H1 (cell line): Measurements from ENCODE around the gene TBC1D22B. TPM values are rescaled to one million over a fixed set of nuclear protein-coding genes. Genes with fewer than 3 reads are reported as not detected.

Experiments used
- CTCF ChIA-PET: fragments of 300-600 bp; sonication (Branson Sonifier 250); formaldehyde crosslinking; loops from one replicate; lab custom pipeline; 2021; ENCODE audit not compliant: partially characterized antibody; lab: Charles Lee
- POLR2A ChIA-PET: fragments of 300-600 bp; sonication (Branson Sonifier 250); formaldehyde crosslinking; loops from one replicate; lab custom pipeline; 2021; ENCODE audit warnings: inconsistent platforms; ENCODE audit not compliant: partially characterized antibody; lab: Charles Lee
- DNase-seq, 2 experiments: peaks; one replicate each; pipeline versions ENCODE4 v3.0.0 to v3.0.0-alpha.2; 2010 to 2022; ENCODE audit warnings: low spot score in 2 of 2, low read depth in 1 of 2, mixed read lengths in 1 of 2
- FAIRE-seq: peaks from 2 replicates; lab custom pipeline; 2011; peaks lifted over from hg19 to GRCh38; lab: Jason Lieb, UNC
- H2AFZ ChIP-seq: 2 replicates; pipeline ENCODE4 v1.8.1; 2012; ENCODE audit warnings: low read length, inconsistent platforms
- H2AK5ac ChIP-seq: 2 replicates; pipeline ENCODE4 v1.6.1; 2013; ENCODE audit warnings: low read depth, low read length
- H2BK120ac ChIP-seq: replicated peaks from 2 replicates; pipeline ENCODE3; 2013; ENCODE audit warnings: low read depth, low read length, inconsistent platforms
- H2BK12ac ChIP-seq: 2 replicates; pipeline ENCODE4 v1.6.1; 2013; ENCODE audit warnings: low read depth, low read length
- H2BK15ac ChIP-seq: 2 replicates; pipeline ENCODE4 v1.6.1; 2013; ENCODE audit warnings: low read length
- H2BK20ac ChIP-seq: 2 replicates; pipeline ENCODE4 v1.6.1; 2013; ENCODE audit warnings: low read length
- H2BK5ac ChIP-seq: 2 replicates; pipeline ENCODE4 v1.6.1; 2013; ENCODE audit warnings: low read depth, low read length
- H3K14ac ChIP-seq: 2 replicates; pipeline ENCODE4 v1.6.1; 2013; ENCODE audit warnings: inconsistent platforms; ENCODE audit not compliant: insufficient read length
- H3K18ac ChIP-seq: 2 replicates; pipeline ENCODE4 v1.6.1; 2013; ENCODE audit warnings: low read length; ENCODE audit errors: extremely low read depth
- H3K23ac ChIP-seq: 2 replicates; pipeline ENCODE4 v1.6.1; 2013; ENCODE audit warnings: inconsistent platforms; ENCODE audit not compliant: insufficient read length
- H3K23me2 ChIP-seq: 2 replicates; pipeline ENCODE4 v1.6.1; 2013; ENCODE audit warnings: low read depth, low read length
- H3K27ac ChIP-seq: 2 replicates; pipeline ENCODE4 v1.6.1; 2011; ENCODE audit warnings: low read depth, low read length, inconsistent platforms
- H3K27me3 ChIP-seq, 4 experiments: replicated peaks in 1 of 4; 1 replicate in 1 of 4; 2 replicates in 3 of 4; pipeline versions ENCODE4 v1.6.1 to v1.8.1; 2011 to 2013; ENCODE audit warnings: low read length in 3 of 4, mild to moderate bottlenecking in 3 of 4, inconsistent platforms in 2 of 4, mixed read lengths in 2 of 4, moderate library complexity in 1 of 4; ENCODE audit not compliant: control insufficient read depth in 3 of 4, insufficient read depth in 3 of 4; ENCODE audit errors: extremely low read depth in 1 of 4
- H3K36me3 ChIP-seq, 4 experiments: 2 replicates each; pipeline versions ENCODE4 v1.6.1 to v1.8.1; 2011 to 2013; ENCODE audit warnings: mild to moderate bottlenecking in 4 of 4, low read length in 3 of 4, moderate library complexity in 2 of 4, control low read depth in 1 of 4, inconsistent platforms in 1 of 4; ENCODE audit not compliant: insufficient read depth in 4 of 4, control insufficient read depth in 2 of 4
- H3K4ac ChIP-seq: replicated peaks from 2 replicates; pipeline ENCODE3; 2013; ENCODE audit warnings: low read length, low read depth, mixed read lengths, inconsistent platforms; ENCODE audit not compliant: insufficient read length
- H3K4me1 ChIP-seq, 4 experiments: replicated peaks in 1 of 4; 1 replicate in 1 of 4; 2 replicates in 3 of 4; pipeline versions ENCODE4 v1.6.1 to v1.8.1; 2011 to 2013; ENCODE audit warnings: low read length in 3 of 4, inconsistent platforms in 2 of 4, mixed read lengths in 1 of 4; ENCODE audit not compliant: insufficient read depth in 4 of 4, control insufficient read depth in 3 of 4
- H3K4me2 ChIP-seq, 2 experiments: 2 replicates each; pipeline versions ENCODE4 v1.6.1 to v1.8.1; 2011 to 2013; ENCODE audit warnings: low read depth in 2 of 2, low read length in 2 of 2, control low read depth in 1 of 2, inconsistent platforms in 1 of 2, mild to moderate bottlenecking in 1 of 2; ENCODE audit not compliant: insufficient read depth in 1 of 2
- H3K4me3 ChIP-seq, 4 experiments: fragments of 200-600, 300-600 bp in 1 of 4; sonication (generic), shearing (Covaris generic), sonication (Bioruptor Twin) in 1 of 4; 2 replicates each; pipeline versions ENCODE4 v1.5.1 to v1.8.1; 2011 to 2016; ENCODE audit warnings: low read length in 4 of 4, low read depth in 3 of 4, control low read depth in 2 of 4, inconsistent platforms in 2 of 4, mild to moderate bottlenecking in 2 of 4, mixed read lengths in 1 of 4, moderate library complexity in 1 of 4; ENCODE audit not compliant: insufficient read depth in 2 of 4; ENCODE audit errors: extremely low read depth in 1 of 4
- H3K56ac ChIP-seq: replicated peaks from 2 replicates; pipeline ENCODE3; 2013; ENCODE audit warnings: low read depth, mild to moderate bottlenecking, mixed read lengths, low read length, inconsistent platforms; ENCODE audit not compliant: insufficient read length
- H3K79me1 ChIP-seq: 2 replicates; pipeline ENCODE4 v1.6.1; 2013; ENCODE audit warnings: low read depth, low read length, control low read depth
- H3K79me2 ChIP-seq, 2 experiments: 2 replicates each; pipeline versions ENCODE4 v1.6.1 to v1.8.1; 2012 to 2013; ENCODE audit warnings: low read length in 2 of 2, mild to moderate bottlenecking in 2 of 2, inconsistent platforms in 1 of 2; ENCODE audit not compliant: insufficient read depth in 2 of 2, control insufficient read depth in 1 of 2
- H3K9ac ChIP-seq, 4 experiments: replicated peaks in 1 of 4; 1 replicate in 1 of 4; 2 replicates in 3 of 4; pipeline versions ENCODE4 v1.6.1 to v1.8.1; 2011 to 2013; ENCODE audit warnings: low read depth in 3 of 4, low read length in 3 of 4, control low read depth in 2 of 4, mild to moderate bottlenecking in 2 of 4, moderate library complexity in 2 of 4, inconsistent platforms in 1 of 4; ENCODE audit errors: extremely low read depth in 1 of 4
- H3K9me3 ChIP-seq, 2 experiments: 2 replicates each; pipeline versions ENCODE4 v1.6.1 to v1.8.1; 2012 to 2013; ENCODE audit warnings: mild to moderate bottlenecking in 2 of 2, moderate library complexity in 2 of 2, control low read depth in 1 of 2, inconsistent platforms in 1 of 2, low read depth in 1 of 2, low read length in 1 of 2, mixed read lengths in 1 of 2; ENCODE audit not compliant: insufficient read depth in 2 of 2
- H4K20me1 ChIP-seq, 2 experiments: replicated peaks in 1 of 2; 2 replicates each; pipeline versions ENCODE3 to v1.8.1; 2011 to 2013; ENCODE audit warnings: inconsistent platforms in 2 of 2, low read length in 2 of 2, mild to moderate bottlenecking in 1 of 2; ENCODE audit not compliant: insufficient read depth in 2 of 2, control insufficient read depth in 1 of 2
- H4K5ac ChIP-seq: 2 replicates; pipeline ENCODE4 v1.6.1; 2013; ENCODE audit warnings: low read length, low read depth, mixed read lengths, inconsistent platforms; ENCODE audit not compliant: insufficient read length
- H4K8ac ChIP-seq: 2 replicates; pipeline ENCODE4 v1.8.0; 2013; ENCODE audit warnings: mild to moderate bottlenecking, moderate library complexity, low read length, inconsistent platforms; ENCODE audit not compliant: insufficient read depth; ENCODE audit errors: extremely low read depth
- H4K91ac ChIP-seq: replicated peaks from 2 replicates; pipeline ENCODE3; 2013; ENCODE audit warnings: low read length, mixed read lengths, inconsistent platforms; ENCODE audit not compliant: insufficient read length
- CBX8 ChIP-seq: fragments of 300-800, 300-1000 bp; sonication (generic); IDR thresholded peaks from 2 replicates; pipeline ENCODE4 v1.7.1; 2016; ENCODE audit warnings: low read depth, low read length, borderline replicate concordance
- POU5F1 ChIP-seq: IDR thresholded peaks from 2 replicates; pipeline ENCODE4 v1.6.1; 2011; ENCODE audit warnings: low read depth, mild to moderate bottlenecking, low read length, moderate library complexity
- WGBS, 2 experiments: shearing (Covaris generic) in 1 of 2; methylation state at CpG; one replicate each; pipeline versions ENCODE4 v1.1.6 to v1.1.7; 2013 to 2015; ENCODE audit warnings: low lambda C conversion rate in 2 of 2, mixed read lengths in 2 of 2, inconsistent platforms in 1 of 2, low coverage in 1 of 2, missing lambda C conversion rate in 1 of 2; ENCODE audit not compliant: insufficient replicate concordance in 2 of 2, insufficient coverage in 1 of 2, insufficient read length in 1 of 2; ENCODE audit errors: extremely low coverage in 1 of 2, missing lambda C conversion rate in 1 of 2; 5-methylcytosine and 5-hydroxymethylcytosine counted together
- polyA plus RNA-seq, 7 experiments: library from polyadenylated mRNA; depleted of rRNA in 3 of 7; stranded (reverse) in 5 of 7; unstranded in 2 of 7; fragments of >200 nt in 5 of 7; fragments of 200-250 nt in 2 of 7; gene quantifications; 1 replicate in 5 of 7; 2 replicates in 1 of 7; 4 replicates in 1 of 7; pipeline versions ENCODE4 v1.2.1 to v1.2.3, GENCODE V29; 2011 to 2013; ENCODE audit warnings: missing spikeins in 2 of 7, mixed read lengths in 2 of 7
- total RNA-seq: library from RNA; stranded (reverse); fragmentation: NEBNext Ultra II Directional; extraction: Animal tissue kit (Norgen Biotek cat#: 25700); gene quantifications from 2 replicates; pipeline ENCODE4 v1.2.1, GENCODE V29; 2021

TBC1D22B gene
- total and polyA plus RNA-seq, 2 of the 8 experiments (the other 6 are each of a cell fraction or from before 2014, with no cell fraction given) = 10.1 to 17.4 TPM

DNA sequence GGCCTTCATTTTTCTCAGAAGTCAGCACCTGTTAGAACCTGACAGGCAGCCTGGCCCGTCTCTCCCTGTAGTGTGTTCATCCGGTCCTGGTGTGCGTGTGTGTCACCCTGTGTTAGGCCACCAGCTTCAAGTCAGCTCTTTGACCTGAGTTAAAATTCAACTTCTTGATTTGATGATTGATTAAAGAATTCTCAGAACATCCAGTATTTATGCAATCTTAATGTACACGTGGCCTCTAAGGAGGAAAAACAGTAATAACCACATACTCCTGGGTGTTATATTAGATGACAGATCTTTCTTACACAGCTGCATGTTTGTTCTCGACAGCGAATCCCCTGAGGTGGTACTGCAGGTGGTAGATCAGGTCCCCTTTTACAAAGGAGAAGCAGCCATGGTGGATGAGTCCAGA lies 19.4 kb downstream of the TBC1D22B start:
- Histone ChIP-seq H4K91ac (no peak overlapping the region), H3K23ac (no peak overlapping the region), H3K9me3 (no peaks in the 10 kb centered on the region), H3K4me1 (no peaks in the 10 kb centered on the region; a peak in 1 of 7 replicates)
- FAIRE-seq = no peak
- TF ChIP-seq CBX8 (no peak), POU5F1 (no peak)
- TF ChIP-seq, all 59 proteins: peak for 0
- Histone ChIP-seq H2BK12ac (no peak overlapping the region), H2BK120ac (no peak overlapping the region), H2BK20ac (no peak overlapping the region), H3K4me3 (no peak overlapping the region), H3K9ac (no peak overlapping the region), H2AFZ (no peak overlapping the region), H4K5ac (no peak overlapping the region), H3K14ac (no peak overlapping the region), H3K4ac (no peak overlapping the region), H3K27me3 (no peaks in the 10 kb centered on the region), H2AK5ac (no peak overlapping the region), H3K36me3 (peaks cover 0 to 8% (median 6%) of the 10 kb centered on the region in 4 experiments; a peak in 6 of 8 replicates), H3K4me2 (no peak overlapping the region), H3K79me2 (peaks cover 0 to 17% of the 10 kb centered on the region in 2 experiments; a peak in 1 of 4 replicates), H4K8ac (no peak overlapping the region), H3K18ac (no peak overlapping the region), H3K27ac (no peak overlapping the region), H2BK5ac (no peak overlapping the region), H3K79me1 (no peaks in the 10 kb centered on the region; the same call in 1 of the 2 replicates), H3K23me2 (no peaks in the 10 kb centered on the region), H2BK15ac (no peak overlapping the region), H3K56ac (no peak overlapping the region), H4K20me1 (peaks cover 4% of the 10 kb centered on the region in 2 experiments)
- WGBS, 2 experiments = 90% methylated on average over 6 of the region's 6 CpGs; no CpG with 5 or more reads in 1 of the 2 experiments
- ChIA-PET CTCF (no interaction called here), POLR2A (no interaction called here)
- no peak for DNase-seq
